B cell (primary cell): ENCODE results near the gene TEX14. TPM values are rescaled to one million over a fixed set of nuclear protein-coding genes. Genes with fewer than 3 reads are reported as not detected.

ENCODE experiments used
- ATAC-seq: fragments of 200-7000 bp; cut with Tn5 transposase; one replicate; pipeline ENCODE4 v1.10.0; 2021; ENCODE audit warnings: low read depth, mild to moderate bottlenecking, moderate number of reproducible peaks, moderate library complexity
- CTCF ChIA-PET: fragments of 350-600 bp; sonication (Branson Sonifier 250); formaldehyde crosslinking; loops from one replicate; lab custom pipeline; 2021; ENCODE audit warnings: antibody characterized with exemption, inconsistent platforms; lab: Charles Lee
- POLR2A ChIA-PET: fragments of 350-600 bp; sonication (Branson Sonifier 250); formaldehyde crosslinking; loops from one replicate; lab custom pipeline; 2021; ENCODE audit warnings: antibody characterized with exemption; lab: Charles Lee
- DNase-seq: peaks from one replicate; pipeline ENCODE4 v3.0.0; 2013
- H2AFZ ChIP-seq: 2 replicates; pipeline ENCODE4 v1.6.1; 2012; ENCODE audit warnings: mild to moderate bottlenecking, low read depth, low read length; ENCODE audit not compliant: insufficient read depth, poor library complexity, severe bottlenecking
- H3K27ac ChIP-seq, 2 donors: 1 replicate in 1 of 2; 2 replicates in 1 of 2; pipeline ENCODE4 v1.5.1; 2012 to 2013; ENCODE audit warnings: low read length in 2 of 2, mild to moderate bottlenecking in 2 of 2, moderate library complexity in 1 of 2
- H3K27me3 ChIP-seq, 4 experiments: fragments of 200-600 bp in 1 of 4; sonication (generic) in 1 of 4; replicated peaks in 1 of 4; 1 replicate in 2 of 4; 2 replicates in 2 of 4; pipeline versions ENCODE4 v1.6.1 to v1.7.0; 2013 to 2016; ENCODE audit warnings: low read length in 3 of 4, mild to moderate bottlenecking in 2 of 4, mixed read lengths in 1 of 4, moderate library complexity in 1 of 4; ENCODE audit not compliant: insufficient read depth in 4 of 4, control insufficient read depth in 3 of 4; ENCODE audit errors: control extremely low read depth in 1 of 4
- H3K36me3 ChIP-seq, 2 experiments: replicated peaks in 1 of 2; 1 replicate in 1 of 2; 2 replicates in 1 of 2; pipeline versions ENCODE4 v1.6.1 to v1.7.1; 2013; ENCODE audit warnings: low read length in 1 of 2; ENCODE audit not compliant: insufficient read depth in 2 of 2, control insufficient read depth in 1 of 2; ENCODE audit errors: control extremely low read depth in 1 of 2, extremely low read depth in 1 of 2
- H3K4me1 ChIP-seq, 2 donors: fragments of 200-600 bp in 1 of 2; sonication (generic) in 1 of 2; 1 replicate in 1 of 2; 2 replicates in 1 of 2; pipeline versions ENCODE4 v1.5.1 to v1.6.1; 2013 to 2017; ENCODE audit warnings: low read length in 2 of 2; ENCODE audit not compliant: control insufficient read depth in 2 of 2, insufficient read depth in 2 of 2
- H3K4me2 ChIP-seq: replicated peaks from 2 replicates; pipeline ENCODE3; 2012; ENCODE audit warnings: mild to moderate bottlenecking, low read depth, low read length; ENCODE audit not compliant: poor library complexity, severe bottlenecking
- H3K4me3 ChIP-seq, 5 experiments: fragments of 200-600 bp in 1 of 5; sonication (generic) in 1 of 5; 1 replicate in 3 of 5; 2 replicates in 2 of 5; pipeline versions ENCODE4 v1.5.1 to v1.7.0; 2011 to 2016; ENCODE audit warnings: low read length in 4 of 5, mild to moderate bottlenecking in 4 of 5, low read depth in 2 of 5, control low read depth in 1 of 5, moderate library complexity in 1 of 5; ENCODE audit not compliant: insufficient read depth in 1 of 5; ENCODE audit errors: control extremely low read depth in 1 of 5, extremely low read depth in 1 of 5
- H3K79me2 ChIP-seq: fragments of 200-600 bp; sonication (generic); one replicate; pipeline ENCODE4 v1.6.0; 2016; ENCODE audit warnings: low read length; ENCODE audit not compliant: control insufficient read depth, insufficient read depth
- H3K9ac ChIP-seq: fragments of 200-600 bp; sonication (generic); 2 replicates; pipeline ENCODE4 v1.6.1; 2017; ENCODE audit warnings: mild to moderate bottlenecking, low read length, moderate library complexity
- H3K9me3 ChIP-seq, 3 donors: one replicate each; pipeline versions ENCODE4 v1.6.1 to v1.7.1; 2013; ENCODE audit warnings: low read length in 2 of 3; ENCODE audit not compliant: control insufficient read depth in 2 of 3, insufficient read depth in 1 of 3; ENCODE audit errors: control extremely low read depth in 1 of 3
- H4K20me1 ChIP-seq: 2 replicates; pipeline ENCODE4 v1.6.0; 2012; ENCODE audit warnings: mild to moderate bottlenecking, low read length; ENCODE audit not compliant: insufficient read depth, control insufficient read depth, poor library complexity, severe bottlenecking
- H3K27ac Mint-ChIP-seq: one replicate; pipeline ENCODE4 v1.8.0; 2021; ENCODE audit warnings: mixed read lengths
- H3K27me3 Mint-ChIP-seq: one replicate; pipeline ENCODE4 v1.8.0; 2021; ENCODE audit warnings: mixed read lengths
- H3K4me1 Mint-ChIP-seq: one replicate; pipeline ENCODE4 v1.8.0; 2021; ENCODE audit warnings: mixed read lengths
- H3K4me3 Mint-ChIP-seq: one replicate; pipeline ENCODE4 v1.8.0; 2021; ENCODE audit warnings: mixed read lengths
- H3K9me3 Mint-ChIP-seq: one replicate; pipeline ENCODE4 v1.8.0; 2022; ENCODE audit warnings: mixed read lengths; ENCODE audit not compliant: insufficient read depth
- CTCF ChIP-seq: fragments of 200-600 bp; IDR thresholded peaks from one replicate; pipeline ENCODE4 v1.8.0; 2022; ENCODE audit warnings: antibody characterized with exemption, mild to moderate bottlenecking
- EZH2 ChIP-seq: IDR thresholded peaks from 2 replicates; pipeline ENCODE4 v1.6.1; 2012; ENCODE audit warnings: borderline replicate concordance, low read depth, mild to moderate bottlenecking, moderate library complexity, low read length; ENCODE audit not compliant: insufficient read depth, poor library complexity, severe bottlenecking
- WGBS: methylation state at CpG from one replicate; pipeline ENCODE4 v1.1.5; 2013; ENCODE audit warnings: missing lambda C conversion rate; ENCODE audit not compliant: insufficient coverage; 5-methylcytosine and 5-hydroxymethylcytosine counted together
- intact Hi-C: fragments of 100-400 bp; cut with micrococcal nuclease; formaldehyde crosslinking; loops from one replicate; pipeline ENCODE4 v1.10.0; 2022
- polyA plus RNA-seq: library from polyadenylated mRNA; depleted of rRNA; stranded (reverse); fragments of >200 nt; gene quantifications from 2 replicates; pipeline ENCODE4 v1.2.3, GENCODE V29; 2012
- total RNA-seq, 2 donors: library from RNA; stranded (reverse); fragments of 120-200 nt in 1 of 2; gene quantifications; 1 replicate in 1 of 2; 2 replicates in 1 of 2; pipeline versions ENCODE4 v1.2.3 to v1.2.4, GENCODE V29; 2013 to 2022

The TEX14 gene
- total and polyA plus RNA-seq, 2 donors (not counting 1 experiment from before 2014, with no cell fraction given) = 0.10 to 0.20 TPM

DNA sequence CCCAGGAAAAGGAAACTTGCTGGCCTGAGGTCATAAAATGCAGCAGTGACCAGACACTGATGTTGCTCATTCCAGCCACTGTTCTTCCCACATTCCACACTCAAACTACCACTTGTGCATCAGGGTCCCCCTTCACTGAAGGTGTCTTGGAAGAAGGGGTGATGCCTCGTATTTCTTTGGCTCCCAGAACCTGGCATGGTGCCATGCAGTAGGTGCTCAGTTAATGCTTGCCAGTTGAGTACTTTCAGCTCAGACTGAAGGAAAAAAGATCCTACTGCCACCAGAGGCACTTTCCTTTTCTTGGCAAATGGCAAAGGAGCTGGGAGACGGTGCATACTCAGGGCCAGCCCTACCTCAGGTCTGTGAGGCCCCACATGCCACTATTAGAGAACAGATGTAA lies 73.5 kb downstream of the TEX14 start:
- Mint-ChIP-seq H3K27ac (no peak overlapping the region), H3K4me3 (no peak overlapping the region), H3K9me3 (no peaks in the 10 kb centered on the region), H3K27me3 (no peaks in the 10 kb centered on the region), H3K4me1 (peaks cover 8% of the 10 kb centered on the region)
- intact Hi-C loops = no loop called here
- POLR2A ChIA-PET = no interaction called here
- 100% methylated on average over 1 of the region's 2 CpGs for WGBS
- Histone ChIP-seq H3K79me2 (no peaks in the 10 kb centered on the region), H3K27ac (no peak overlapping the region), H3K9me3 (no peaks in the 10 kb centered on the region), H3K4me2 (no peak overlapping the region), H3K4me1 (peaks cover 0 to 5% of the 10 kb centered on the region in 2 donors), H3K9ac (no peak overlapping the region), H3K27me3 (no peaks in the 10 kb centered on the region), H3K36me3 (no peaks in the 10 kb centered on the region), H2AFZ (no peak overlapping the region), H3K4me3 (no peak overlapping the region), H4K20me1 (no peaks in the 10 kb centered on the region)
- DNase-seq = no peak
- no peak for ATAC-seq
- CTCF ChIA-PET = interaction anchor here (0.6 kb wide), 1 partner anchor 10 kb away, joined by 3 read pairs; no protein-coding TSS in a partner anchor
- TF ChIP-seq CTCF (no peak), EZH2 (no peak)

- H4K20me1 ChIP-seq = no peaks in the 10 kb centered on the region
- intact Hi-C loops = no loop called here
- no peak overlapping the region for H3K9ac ChIP-seq
- peaks cover 8% of the 10 kb centered on the region for H3K4me1 Mint-ChIP-seq
- no peaks in the 10 kb centered on the region for H3K36me3 ChIP-seq
- no peak overlapping the region for H3K27ac Mint-ChIP-seq
- no peak overlapping the region for H3K4me3 Mint-ChIP-seq
- H3K4me2 ChIP-seq = no peak overlapping the region
- H3K27me3 ChIP-seq = no peaks in the 10 kb centered on the region
- CTCF ChIA-PET = no interaction called here
- H3K27me3 Mint-ChIP-seq = no peaks in the 10 kb centered on the region
- H3K4me3 ChIP-seq = no peak overlapping the region
- no peak overlapping the region for H2AFZ ChIP-seq
- peaks cover 0 to 5% of the 10 kb centered on the region in 2 donors for H3K4me1 ChIP-seq
- DNase-seq (no peak), ATAC-seq (no peak)
- TF ChIP-seq EZH2 (no peak), CTCF (no peak)
- POLR2A ChIA-PET = no interaction called here
- 79% methylated on average over 2 of the region's 3 CpGs for WGBS
- H3K79me2 ChIP-seq = no peaks in the 10 kb centered on the region
- H3K9me3 ChIP-seq = no peaks in the 10 kb centered on the region
- no peaks in the 10 kb centered on the region for H3K9me3 Mint-ChIP-seq
- H3K27ac ChIP-seq = no peak overlapping the region
Observed at GRCh38 chr17:58617563-58617962, 74.3 kb downstream of the TEX14 start.
